HCT116 (cell line): Measurements from ENCODE around the gene MYO1A. TPM values are rescaled to one million over a fixed set of nuclear protein-coding genes. Genes with fewer than 3 reads are reported as not detected.

Experiments used
- ATAC-seq: fragments of 200-7000 bp; cut with Tn5 transposase; 2 replicates; pipeline ENCODE4 v1.9.1; 2020; ENCODE audit warnings: mild to moderate bottlenecking, moderate library complexity
- BruUV-seq: library from RNA; stranded (reverse); fragments of 400-500 nt; replicated peaks from 2 replicates; lab custom pipeline; 2021; lab: Mats Ljungman, UMichigan
- CTCF ChIA-PET: fragments of 300-600 bp; sonication (Branson Sonifier 250); formaldehyde crosslinking; loops from one replicate; lab custom pipeline; 2021; ENCODE audit warnings: antibody characterized with exemption; lab: Charles Lee
- POLR2A ChIA-PET: fragments of 300-600, 350-600 bp; sonication (Branson Sonifier 250); formaldehyde crosslinking; loops from one replicate; lab custom pipeline; 2021; ENCODE audit warnings: antibody characterized with exemption; lab: Charles Lee
- RAD21 ChIA-PET, 2 experiments: fragments of 300-600 bp; sonication (Branson Sonifier 250); formaldehyde crosslinking; loops; one replicate each; lab custom pipeline; 2023; ENCODE audit warnings: low total read pairs in 2 of 2; ENCODE audit not compliant: uncharacterized antibody in 2 of 2, unreplicated experiment in 2 of 2, low non-redundant PET in 1 of 2; lab: Charles Lee
- DNase-seq: peaks from one replicate; pipeline ENCODE4 v3.0.0-alpha.2; 2010; ENCODE audit warnings: low read depth, low spot score
- H2AFZ ChIP-seq: fragments of 200-600 bp; shearing (Covaris generic), sonication (generic); 2 replicates; pipeline ENCODE4 v1.6.1; 2017; ENCODE audit warnings: low read depth, mixed run types, mixed read lengths, antibody characterized with exemption, low read length; ENCODE audit not compliant: poor library complexity, severe bottlenecking
- H3K27ac ChIP-seq: 2 replicates; pipeline ENCODE4 v1.5.1; 2012; ENCODE audit warnings: low read depth, low read length
- H3K27me3 ChIP-seq: fragments of 200-600 bp; sonication (generic); 2 replicates; pipeline ENCODE4 v1.6.1; 2016; ENCODE audit warnings: mixed run types, low read length, mixed read lengths; ENCODE audit not compliant: insufficient read depth
- H3K36me3 ChIP-seq, 2 experiments: fragments of 200-500 bp in 1 of 2; fragments of 200-600 bp in 1 of 2; sonication (Bioruptor generic) in 1 of 2; sonication (generic) in 1 of 2; 2 replicates each; pipeline versions ENCODE4 v1.5.1 to v1.6.1; 2014 to 2016; ENCODE audit warnings: low read length in 2 of 2, inconsistent platforms in 1 of 2, mixed read lengths in 1 of 2, mixed run types in 1 of 2; ENCODE audit not compliant: insufficient read depth in 2 of 2, control insufficient read depth in 1 of 2
- H3K4me1 ChIP-seq, 2 experiments: fragments of 200-600 bp in 1 of 2; sonication (generic) in 1 of 2; 2 replicates each; pipeline versions ENCODE4 v1.5.1 to v1.6.1; 2012 to 2017; ENCODE audit warnings: low read length in 2 of 2, inconsistent platforms in 1 of 2, mild to moderate bottlenecking in 1 of 2, mixed read lengths in 1 of 2, mixed run types in 1 of 2, moderate library complexity in 1 of 2; ENCODE audit not compliant: insufficient read depth in 2 of 2, control insufficient read depth in 1 of 2
- H3K4me2 ChIP-seq: fragments of 200-600 bp; sonication (generic); 2 replicates; pipeline ENCODE4 v1.6.1; 2017; ENCODE audit warnings: mixed run types, low read length, mixed read lengths
- H3K4me3 ChIP-seq, 2 experiments: fragments of 200-600 bp in 1 of 2; sonication (generic) in 1 of 2; replicated peaks in 1 of 2; 2 replicates each; pipeline ENCODE4 v1.5.1; 2011 to 2016; ENCODE audit warnings: low read length in 2 of 2, control low read depth in 1 of 2, low read depth in 1 of 2, mild to moderate bottlenecking in 1 of 2, mixed read lengths in 1 of 2, mixed run types in 1 of 2
- H3K79me2 ChIP-seq: fragments of 200-600 bp; sonication (generic); 2 replicates; pipeline ENCODE4 v1.6.1; 2017; ENCODE audit warnings: mild to moderate bottlenecking, mixed run types, low read length, moderate library complexity, mixed read lengths; ENCODE audit not compliant: insufficient read depth
- H3K9ac ChIP-seq: fragments of 200-600 bp; sonication (generic); 2 replicates; pipeline ENCODE4 v1.6.1; 2016; ENCODE audit warnings: low read length, mixed read lengths
- H3K9me2 ChIP-seq: fragments of 200-600 bp; sonication (generic), shearing (Covaris generic); 2 replicates; pipeline ENCODE4 v1.6.1; 2017; ENCODE audit warnings: mixed run types, mild to moderate bottlenecking, moderate library complexity; ENCODE audit not compliant: insufficient read depth
- H3K9me3 ChIP-seq, 2 experiments: fragments of 200-500 bp in 1 of 2; fragments of 200-600 bp in 1 of 2; sonication (Bioruptor generic) in 1 of 2; sonication (generic) in 1 of 2; 2 replicates each; pipeline ENCODE4 v1.6.1; 2014 to 2017; ENCODE audit warnings: low read length in 2 of 2, mixed read lengths in 2 of 2, inconsistent platforms in 1 of 2, low read depth in 1 of 2, mild to moderate bottlenecking in 1 of 2, mixed run types in 1 of 2, moderate library complexity in 1 of 2; ENCODE audit not compliant: control insufficient read depth in 1 of 2, insufficient read depth in 1 of 2
- H4K20me1 ChIP-seq: fragments of 200-600 bp; sonication (generic), shearing (Covaris generic); 2 replicates; pipeline ENCODE4 v1.6.1; 2017; ENCODE audit warnings: mixed run types, mild to moderate bottlenecking, moderate library complexity; ENCODE audit not compliant: insufficient read depth
- POLR2A ChIP-seq: IDR thresholded peaks from 2 replicates; pipeline ENCODE4 v1.7.0; 2011; ENCODE audit warnings: borderline replicate concordance; ENCODE audit not compliant: insufficient read depth, insufficient read length; ENCODE audit errors: extremely low read depth
- POLR2AphosphoS5 ChIP-seq: IDR thresholded peaks from 2 replicates; pipeline ENCODE4 v1.6.1; 2011; ENCODE audit warnings: mild to moderate bottlenecking, low read depth, low read length, moderate library complexity
- SP1 ChIP-seq: IDR thresholded peaks from 2 replicates; pipeline ENCODE4 v1.6.1; 2012; ENCODE audit warnings: low read depth
- SRF ChIP-seq: IDR thresholded peaks from 2 replicates; pipeline ENCODE4 v1.6.1; 2012; ENCODE audit warnings: low read depth
- YY1 ChIP-seq: IDR thresholded peaks from 2 replicates; pipeline ENCODE4 v1.6.1; 2011; ENCODE audit warnings: low read length, low read depth, moderate library complexity, mild to moderate bottlenecking; ENCODE audit not compliant: insufficient replicate concordance; ENCODE audit errors: extremely low read depth
- ZFX ChIP-seq: fragments of 450-650 bp; IDR thresholded peaks from 2 replicates; pipeline ENCODE4 v1.6.1; 2017
- intact Hi-C: fragments of 100-400 bp; cut with micrococcal nuclease; formaldehyde crosslinking; loops from 2 replicates; pipeline ENCODE4 v1.10.0; 2022
- total RNA-seq: library from RNA; stranded (reverse); gene quantifications from one replicate; pipeline ENCODE4 v1.2.1, GENCODE V29; 2021; ENCODE audit not compliant: unreplicated experiment

Gene MYO1A
- total RNA-seq, 1 experiment from 2014 or later = 0.76 TPM

- peak; percentile 28 for TF ChIP-seq POLR2A
- no peak for TF ChIP-seq SRF
- TF ChIP-seq ZFX = peak; percentile 33; the same call in 1 of the 2 replicates
- peak; percentile 63 for TF ChIP-seq YY1
Measured at GRCh38 chr12:57087691-57088353, 37.9 kb upstream of the MYO1A start (continued).

- H3K9ac ChIP-seq = peak overlapping the region; percentile 91
- no peaks in the 10 kb centered on the region for H4K20me1 ChIP-seq
- POLR2A ChIA-PET = interaction anchor here (0.7 to 4.8 kb wide), 5 partner anchors 8 to 362 kb away, joined by 3 to 50 read pairs (median 3); partner anchors contain the start of genes NACA, NEMP1 and STAT6
- RAD21 ChIA-PET = interaction anchor here in 1 of 2 experiments (0.7 to 1.4 kb wide), 2 partner anchors 24 to 25 kb away, joined by 3 to 7 read pairs; partner anchors contain the start of gene STAT6
- DNase-seq = peak; percentile 77
- H3K27me3 ChIP-seq = no peaks in the 10 kb centered on the region
- intact Hi-C loops = loop anchor here (5.0 kb wide), 1 partner anchor 375 kb away; no protein-coding TSS in a partner anchor
- no peak overlapping the region for H2AFZ ChIP-seq
- H3K27ac ChIP-seq = peak overlapping the region; percentile 100
- H3K4me2 ChIP-seq = peak overlapping the region; percentile 96
- peak overlapping the region; percentile 59 to 82 for H3K4me3 ChIP-seq
- CTCF ChIA-PET = interaction anchor here (1.0 to 2.5 kb wide), 2 partner anchors 8 to 25 kb away, joined by 4 to 20 read pairs; partner anchors contain the start of genes NEMP1 and STAT6
- peaks cover 27 to 55% of the 10 kb centered on the region in 2 experiments for H3K4me1 ChIP-seq
- peaks cover 30% of the 10 kb centered on the region for H3K79me2 ChIP-seq
- no peaks in the 10 kb centered on the region for H3K9me2 ChIP-seq
- TF ChIP-seq SP1 (no peak), YY1 (peak; percentile 28), POLR2AphosphoS5 (peak; percentile 80)
- TF ChIP-seq, all 23 proteins: peak for 2
- Histone ChIP-seq H3K36me3 (peaks cover 4 to 14% of the 10 kb centered on the region in 2 experiments; a peak in 2 of 4 replicates), H3K9me3 (no peaks in the 10 kb centered on the region)
- BruUV-seq = no TSS peak
- ATAC-seq = peak; percentile 52
Measured at GRCh38 chr12:57087010-57087690, 37.2 kb upstream of the MYO1A start.
